Neuronal stem cell (in vitro differentiated cells): ENCODE measurements around the gene AKNAD1.

Experiments
- DNase-seq: peaks from one replicate; pipeline ENCODE4 v3.0.0-alpha.2; 2013; ENCODE audit warnings: low spot score
- H2AFZ ChIP-seq: one replicate; pipeline ENCODE4 v1.6.1; 2013; ENCODE audit warnings: mild to moderate bottlenecking, low read length, inconsistent platforms
- H2AK5ac ChIP-seq: 2 replicates; pipeline ENCODE4 v1.6.1; 2013; ENCODE audit warnings: low read depth, mild to moderate bottlenecking, inconsistent platforms, low read length, moderate library complexity, mixed read lengths
- H2BK120ac ChIP-seq: 2 replicates; pipeline ENCODE4 v1.6.1; 2013; ENCODE audit warnings: low read depth, mild to moderate bottlenecking, inconsistent platforms, low read length, moderate library complexity, mixed read lengths
- H2BK12ac ChIP-seq: one replicate; pipeline ENCODE4 v1.6.1; 2013; ENCODE audit warnings: low read length, inconsistent platforms
- H2BK15ac ChIP-seq: 2 replicates; pipeline ENCODE4 v1.6.1; 2013; ENCODE audit warnings: mild to moderate bottlenecking, low read length, inconsistent platforms, mixed read lengths
- H2BK5ac ChIP-seq: one replicate; pipeline ENCODE4 v1.6.1; 2013; ENCODE audit warnings: inconsistent platforms, mild to moderate bottlenecking, low read length, moderate library complexity
- H3K14ac ChIP-seq: one replicate; pipeline ENCODE4 v1.6.1; 2013; ENCODE audit warnings: low read length, inconsistent platforms
- H3K18ac ChIP-seq: 2 replicates; pipeline ENCODE4 v1.6.1; 2013; ENCODE audit warnings: low read length, inconsistent platforms
- H3K23ac ChIP-seq: 2 replicates; pipeline ENCODE4 v1.6.1; 2013; ENCODE audit warnings: low read depth, mild to moderate bottlenecking, mixed read lengths, low read length, inconsistent platforms; ENCODE audit not compliant: poor library complexity
- H3K27ac ChIP-seq: replicated peaks from 3 replicates; pipeline ENCODE4 v1.5.1; 2013; ENCODE audit warnings: low read length, inconsistent platforms
- H3K27me3 ChIP-seq, 3 experiments: 2 replicates each; pipeline ENCODE4 v1.6.1; 2013; ENCODE audit warnings: low read length in 3 of 3, mild to moderate bottlenecking in 2 of 3, inconsistent platforms in 1 of 3, low read depth in 1 of 3, mixed read lengths in 1 of 3, moderate library complexity in 1 of 3; ENCODE audit not compliant: control insufficient read depth in 3 of 3, insufficient read depth in 3 of 3
- H3K36me3 ChIP-seq, 2 donors: replicated peaks in 1 of 2; 2 replicates each; pipeline ENCODE4 v1.6.1; 2013; ENCODE audit warnings: low read length in 2 of 2; ENCODE audit not compliant: control insufficient read depth in 2 of 2, insufficient read depth in 2 of 2
- H3K4ac ChIP-seq: 2 replicates; pipeline ENCODE4 v1.6.1; 2013; ENCODE audit warnings: inconsistent platforms, mild to moderate bottlenecking, low read length, moderate library complexity
- H3K4me1 ChIP-seq, 2 donors: 1 replicate in 1 of 2; 2 replicates in 1 of 2; pipeline ENCODE4 v1.6.1; 2013; ENCODE audit warnings: low read length in 2 of 2, low read depth in 1 of 2; ENCODE audit not compliant: control insufficient read depth in 2 of 2, insufficient read depth in 1 of 2
- H3K4me2 ChIP-seq: one replicate; pipeline ENCODE4 v1.6.1; 2013; ENCODE audit warnings: mild to moderate bottlenecking, low read length, inconsistent platforms; ENCODE audit not compliant: insufficient read depth, poor library complexity, severe bottlenecking
- H3K4me3 ChIP-seq, 2 donors: 2 replicates each; pipeline ENCODE4 v1.5.1; 2013; ENCODE audit warnings: low read length in 2 of 2, mild to moderate bottlenecking in 2 of 2, inconsistent platforms in 1 of 2, moderate library complexity in 1 of 2
- H3K79me1 ChIP-seq: one replicate; pipeline ENCODE4 v1.6.1; 2013; ENCODE audit warnings: low read depth, mild to moderate bottlenecking, inconsistent platforms, low read length, moderate library complexity
- H3K9ac ChIP-seq: one replicate; pipeline ENCODE4 v1.6.1; 2013; ENCODE audit warnings: mild to moderate bottlenecking, low read depth, low read length, inconsistent platforms; ENCODE audit not compliant: poor library complexity
- H3K9me3 ChIP-seq, 2 donors: replicated peaks in 1 of 2; 2 replicates each; pipeline versions ENCODE3 to v1.6.1; 2013; ENCODE audit warnings: low read length in 2 of 2, mild to moderate bottlenecking in 2 of 2, inconsistent platforms in 1 of 2, low read depth in 1 of 2, mixed read lengths in 1 of 2, moderate library complexity in 1 of 2; ENCODE audit not compliant: control insufficient read depth in 2 of 2, insufficient read depth in 1 of 2
- H4K8ac ChIP-seq: one replicate; pipeline ENCODE4 v1.6.1; 2013; ENCODE audit warnings: low read depth, mild to moderate bottlenecking, inconsistent platforms, low read length, moderate library complexity
- H4K91ac ChIP-seq: one replicate; pipeline ENCODE4 v1.6.1; 2013; ENCODE audit warnings: low read length, low read depth, mild to moderate bottlenecking, inconsistent platforms; ENCODE audit not compliant: poor library complexity
- WGBS, 2 donors: extraction: QIAGEN DNeasy Blood & Tissue Kit; methylation state at CpG; one replicate each; pipeline ENCODE4 v1.1.7; 2013; ENCODE audit warnings: missing lambda C conversion rate in 2 of 2, mixed read lengths in 1 of 2; ENCODE audit not compliant: insufficient read length in 2 of 2, insufficient replicate concordance in 1 of 2; ENCODE audit errors: extremely low coverage in 2 of 2; 5-methylcytosine and 5-hydroxymethylcytosine counted together

AKNAD1 gene

DNA sequence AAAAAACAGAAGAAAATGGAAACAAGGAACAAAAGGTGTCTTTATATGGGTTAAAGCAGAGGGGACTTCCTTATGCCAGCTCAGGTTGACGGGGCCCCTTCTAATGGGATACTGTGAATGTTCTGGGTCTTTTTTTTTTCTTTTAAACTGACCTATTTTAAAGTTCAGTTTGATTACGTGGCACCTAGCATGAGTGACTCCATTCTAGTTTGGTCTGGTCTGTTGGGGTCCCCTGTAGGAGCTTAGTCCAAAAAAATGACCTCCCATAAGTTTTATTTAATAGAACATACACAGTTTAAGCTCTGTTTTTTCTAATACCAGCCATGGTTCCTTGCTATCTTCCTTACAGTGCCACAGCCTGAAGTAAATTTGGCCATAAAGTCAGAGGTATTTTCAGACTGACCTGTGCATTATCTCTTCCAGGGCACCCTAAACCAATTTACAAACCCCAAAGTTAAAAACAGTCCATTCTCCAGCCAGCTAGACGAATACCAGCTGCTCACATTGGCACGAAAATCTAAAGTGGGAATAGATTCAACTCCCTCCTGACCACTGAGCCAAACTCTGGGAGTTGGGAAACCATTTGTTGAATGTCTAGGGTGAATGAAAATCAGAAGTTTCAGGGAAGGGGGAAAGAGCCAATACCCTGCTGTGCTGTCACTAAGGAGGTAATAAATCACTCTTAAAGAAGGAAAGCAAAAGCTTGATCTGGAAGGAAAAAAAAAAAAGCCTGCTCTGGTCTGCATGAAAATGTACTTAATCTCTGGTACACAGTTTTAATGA is 42.4 kb downstream of the AKNAD1 start:
- no peak overlapping the region for H2BK12ac ChIP-seq
- H2AK5ac ChIP-seq: no peak overlapping the region
- no peak overlapping the region for H3K27ac ChIP-seq
- H2BK15ac ChIP-seq: no peak overlapping the region
- DNase-seq: no peak
- H3K9me3 ChIP-seq: no peaks in the 10 kb centered on the region
- H3K36me3 ChIP-seq: peaks cover 0 to 17% of the 10 kb centered on the region in 2 donors
- H2BK5ac ChIP-seq: no peak overlapping the region
- no peak overlapping the region for H2BK120ac ChIP-seq
- no peak overlapping the region for H3K18ac ChIP-seq
- peak overlapping the region; percentile 63 for H2AFZ ChIP-seq
- no CpG with 5 or more reads among the region's 4 CpGs for WGBS, 2 donors
- H3K4me3 ChIP-seq: no peak overlapping the region
- no peak overlapping the region for H3K9ac ChIP-seq
- no peak overlapping the region for H4K91ac ChIP-seq
- H3K4me2 ChIP-seq: no peak overlapping the region
- H3K23ac ChIP-seq: no peak overlapping the region
- H3K79me1 ChIP-seq: no peaks in the 10 kb centered on the region
- H3K4me1 ChIP-seq: peaks cover 9 to 19% of the 10 kb centered on the region in 2 donors
- H4K8ac ChIP-seq: no peak overlapping the region
- no peak overlapping the region for H3K14ac ChIP-seq
- no peaks in the 10 kb centered on the region for H3K27me3 ChIP-seq
- H3K4ac ChIP-seq: no peak overlapping the region

- DNase-seq: no peak
- no peak overlapping the region for H3K23ac ChIP-seq
- no peak overlapping the region for H2AFZ ChIP-seq
- WGBS, 2 donors: no CpG with 5 or more reads among the region's 2 CpGs
- no peak overlapping the region for H2BK12ac ChIP-seq
- no peaks in the 10 kb centered on the region for H3K9me3 ChIP-seq
- H3K27ac ChIP-seq: no peak overlapping the region
- no peak overlapping the region for H2AK5ac ChIP-seq
- no peaks in the 10 kb centered on the region for H3K79me1 ChIP-seq
- H3K27me3 ChIP-seq: no peaks in the 10 kb centered on the region
- no peak overlapping the region for H2BK120ac ChIP-seq
- H2BK15ac ChIP-seq: no peak overlapping the region
- H3K4me2 ChIP-seq: no peak overlapping the region
- no peak overlapping the region for H3K4ac ChIP-seq
- H4K91ac ChIP-seq: no peak overlapping the region
- H4K8ac ChIP-seq: no peak overlapping the region
- H3K4me3 ChIP-seq: no peak overlapping the region
- H3K36me3 ChIP-seq: peaks cover 0 to 28% of the 10 kb centered on the region in 2 donors
- H2BK5ac ChIP-seq: no peak overlapping the region
- H3K14ac ChIP-seq: no peak overlapping the region
- no peak overlapping the region for H3K18ac ChIP-seq
- peaks cover 9 to 19% of the 10 kb centered on the region in 2 donors for H3K4me1 ChIP-seq
- H3K9ac ChIP-seq: no peak overlapping the region
These were observed 43.6 kb downstream of the AKNAD1 start for GRCh38 chr1:108813326-108813725.

- no peaks in the 10 kb centered on the region for H3K27me3 ChIP-seq
- no peak overlapping the region for H3K9ac ChIP-seq
- H3K79me1 ChIP-seq: no peaks in the 10 kb centered on the region
- H3K4me3 ChIP-seq: no peak overlapping the region
- no peak overlapping the region for H2BK5ac ChIP-seq
- H2AFZ ChIP-seq: no peak overlapping the region
- peaks cover 0 to 44% of the 10 kb centered on the region in 2 donors for H3K36me3 ChIP-seq
- H2BK120ac ChIP-seq: no peak overlapping the region
- no peak for DNase-seq
- H4K8ac ChIP-seq: no peak overlapping the region
- H2AK5ac ChIP-seq: no peak overlapping the region
- no peak overlapping the region for H3K27ac ChIP-seq
- no peak overlapping the region for H2BK12ac ChIP-seq
- no peak overlapping the region for H3K18ac ChIP-seq
- peaks cover 4 to 16% of the 10 kb centered on the region in 2 donors for H3K4me1 ChIP-seq
- WGBS, 2 donors: no CpG with 5 or more reads among the region's 3 CpGs
- no peak overlapping the region for H3K14ac ChIP-seq
- no peak overlapping the region for H3K4me2 ChIP-seq
- H2BK15ac ChIP-seq: no peak overlapping the region
- H3K23ac ChIP-seq: no peak overlapping the region
- H3K9me3 ChIP-seq: no peaks in the 10 kb centered on the region
- H3K4ac ChIP-seq: no peak overlapping the region
- H4K91ac ChIP-seq: no peak overlapping the region
These were observed 45.3 kb downstream of the AKNAD1 start for GRCh38 chr1:108811611-108812010.

DNA sequence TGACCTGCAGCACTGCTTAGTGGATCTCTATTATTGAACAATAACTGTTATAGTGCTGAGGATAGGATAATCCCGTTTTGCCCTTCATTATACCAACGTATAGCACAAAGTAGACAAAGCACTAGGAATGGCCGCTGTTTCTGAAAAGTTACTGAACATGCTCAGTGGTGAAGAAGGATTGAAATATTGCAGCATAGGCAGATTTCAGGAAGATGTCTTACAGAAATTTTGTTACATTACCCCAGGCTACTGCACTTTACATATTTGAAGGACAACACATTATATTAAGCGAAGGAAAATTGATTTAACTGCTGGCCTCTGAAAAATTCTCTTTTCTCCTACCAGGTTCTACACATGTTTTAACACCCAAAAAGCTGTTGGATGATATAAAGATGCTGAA is 48.5 kb downstream of the AKNAD1 start:
- no peaks in the 10 kb centered on the region for H3K27me3 ChIP-seq
- no peaks in the 10 kb centered on the region for H3K9me3 ChIP-seq
- H2BK5ac ChIP-seq: no peak overlapping the region
- no peak overlapping the region for H3K4me2 ChIP-seq
- H3K36me3 ChIP-seq: peaks cover 0 to 75% of the 10 kb centered on the region in 2 donors
- no peak overlapping the region for H3K9ac ChIP-seq
- H2AFZ ChIP-seq: no peak overlapping the region
- no peak overlapping the region for H3K14ac ChIP-seq
- H3K27ac ChIP-seq: no peak overlapping the region
- H3K79me1 ChIP-seq: no peaks in the 10 kb centered on the region
- H2BK15ac ChIP-seq: no peak overlapping the region
- no peaks in the 10 kb centered on the region for H3K4me1 ChIP-seq
- no peak overlapping the region for H3K23ac ChIP-seq
- H3K4ac ChIP-seq: no peak overlapping the region
- no peak overlapping the region for H3K4me3 ChIP-seq
- DNase-seq: no peak
- H4K8ac ChIP-seq: no peak overlapping the region
- no peak overlapping the region for H4K91ac ChIP-seq
- no peak overlapping the region for H3K18ac ChIP-seq
- WGBS, 2 donors: no CpG with 5 or more reads among the region's 4 CpGs
- H2BK12ac ChIP-seq: no peak overlapping the region
- no peak overlapping the region for H2BK120ac ChIP-seq
- no peak overlapping the region for H2AK5ac ChIP-seq
